GM21360 (cell line): ENCODE measurements around the gene NCAM2.

Source experiments
- ATAC-seq: cut with Tn5 transposase; IDR thresholded peaks from one replicate; pipeline ENCODE4 v1.9.1; 2021; ENCODE audit warnings: mild to moderate bottlenecking, moderate library complexity; ENCODE audit not compliant: unreplicated experiment

NCAM2 gene

GRCh38 chr21:21204366-21204996 lies 206.3 kb downstream of the NCAM2 start:
- no peak for ATAC-seq

- ATAC-seq: no peak
Measured at GRCh38 chr21:21205604-21206003, 207.4 kb downstream of the NCAM2 start.

- no peak for ATAC-seq
Measured at GRCh38 chr21:21210552-21210951, 212.3 kb downstream of the NCAM2 start.

- ATAC-seq: no peak
Measured at GRCh38 chr21:21213297-21213696, 215.1 kb downstream of the NCAM2 start.

DNA sequence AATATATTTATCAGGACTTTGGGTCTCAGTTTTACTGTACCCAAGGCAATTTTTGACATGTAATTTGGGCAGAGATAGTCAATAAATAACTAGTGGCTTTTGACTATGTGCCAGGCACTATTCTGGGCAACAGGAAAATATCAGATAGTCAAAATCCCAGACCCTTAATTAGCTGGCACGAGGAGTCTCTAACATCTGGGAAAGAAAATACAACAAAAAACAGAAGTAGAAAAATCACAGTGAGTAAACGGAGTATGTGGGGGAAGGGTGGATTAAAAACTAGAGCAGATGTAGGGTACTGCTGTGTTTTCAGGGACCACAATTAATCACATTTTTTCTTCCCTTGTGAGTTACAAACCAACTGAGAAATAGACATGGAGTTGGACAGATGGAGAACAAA lies 217.8 kb downstream of the NCAM2 start:
- no peak for ATAC-seq

- ATAC-seq: no peak
Measured at GRCh38 chr21:21226472-21226871, 228.3 kb downstream of the NCAM2 start.

- no peak for ATAC-seq
Measured at GRCh38 chr21:21230672-21231071, 232.5 kb downstream of the NCAM2 start.

- ATAC-seq: no peak
Measured at GRCh38 chr21:21231913-21232312, 233.7 kb downstream of the NCAM2 start.

GRCh38 chr21:21232320-21232719 lies 234.1 kb downstream of the NCAM2 start:
- ATAC-seq: no peak

- ATAC-seq: no peak
Measured at GRCh38 chr21:21233051-21233450, 234.8 kb downstream of the NCAM2 start.

- ATAC-seq: no peak
Measured at GRCh38 chr21:21236996-21237395, 238.8 kb downstream of the NCAM2 start.

DNA sequence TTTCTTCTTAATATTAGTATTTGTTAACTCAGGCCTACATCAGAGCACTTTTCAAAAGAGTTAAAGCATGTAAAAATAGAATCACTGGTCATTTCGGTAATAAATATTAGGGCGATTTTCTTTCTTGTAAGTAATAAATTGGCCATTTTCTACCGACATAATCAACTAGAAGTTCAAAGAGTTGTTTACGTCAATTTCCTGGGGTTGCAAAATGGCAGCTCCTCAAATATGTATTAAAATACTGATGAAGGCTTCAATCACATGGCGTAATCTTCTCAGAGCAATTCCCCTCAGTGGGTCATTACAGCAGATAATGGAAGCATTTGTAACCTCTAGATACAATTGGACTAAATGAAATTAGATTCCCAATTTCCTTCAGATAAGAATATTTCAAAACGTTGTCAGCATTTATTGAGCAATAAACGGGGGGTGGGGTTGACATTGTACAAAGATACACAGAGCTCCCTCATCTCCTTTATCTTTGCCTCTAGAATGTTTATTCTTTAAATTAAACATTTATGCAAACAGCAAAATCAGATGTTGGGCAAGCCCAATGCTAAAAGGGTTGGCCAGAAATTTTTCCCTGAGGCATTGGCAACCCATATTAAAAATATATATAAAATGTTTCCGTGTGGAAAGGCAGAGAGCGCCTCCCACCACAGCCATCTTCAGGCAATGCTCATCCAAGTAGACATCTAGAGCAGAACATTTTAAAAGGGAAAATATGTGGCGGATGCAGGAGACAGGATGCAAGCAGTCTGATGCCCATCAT lies 240.6 kb downstream of the NCAM2 start:
- ATAC-seq: no peak

GRCh38 chr21:21241391-21241790 lies 243.2 kb downstream of the NCAM2 start:
- ATAC-seq: no peak

DNA sequence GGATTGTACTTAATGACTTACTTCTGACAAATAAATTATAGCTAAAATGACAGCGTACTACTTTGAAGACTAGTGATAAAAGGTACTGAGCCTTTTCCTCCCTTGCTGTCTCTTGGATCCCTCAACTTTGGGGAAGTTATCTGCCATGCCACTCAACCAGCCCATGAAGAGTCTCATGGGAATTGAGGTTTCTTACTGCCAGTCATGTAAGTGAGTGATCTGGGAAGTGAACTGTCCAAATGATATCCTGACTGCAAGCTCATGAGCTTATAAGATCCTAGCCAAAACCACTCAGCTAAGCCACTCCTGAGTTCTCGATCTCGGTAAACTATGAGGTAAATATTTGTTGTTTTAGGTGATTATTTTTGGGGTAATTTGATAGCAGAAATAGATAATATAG lies 247.8 kb downstream of the NCAM2 start:
- no peak for ATAC-seq

DNA sequence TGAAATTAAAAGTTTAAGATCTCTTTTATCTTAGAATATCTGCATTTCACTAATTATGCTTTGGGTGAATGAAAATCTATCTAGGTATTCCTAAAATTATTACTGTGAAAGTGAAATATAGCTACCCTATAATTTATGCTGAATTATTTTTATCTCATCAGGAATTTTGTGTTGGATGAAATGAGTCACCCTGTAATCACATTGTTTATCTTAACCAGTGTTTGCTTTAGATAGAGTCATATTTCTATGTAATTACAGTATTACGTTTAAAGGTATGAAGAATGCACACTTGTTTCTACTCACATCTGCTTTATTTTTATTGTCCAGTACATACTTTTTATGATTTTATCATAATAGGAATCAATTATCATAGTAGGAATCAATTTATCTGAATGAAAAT lies 249.2 kb downstream of the NCAM2 start:
- no peak for ATAC-seq

GRCh38 chr21:21262048-21262447 lies 263.8 kb downstream of the NCAM2 start:
- no peak for ATAC-seq

- no peak for ATAC-seq
Measured at GRCh38 chr21:21268061-21268471, 269.9 kb downstream of the NCAM2 start.

DNA sequence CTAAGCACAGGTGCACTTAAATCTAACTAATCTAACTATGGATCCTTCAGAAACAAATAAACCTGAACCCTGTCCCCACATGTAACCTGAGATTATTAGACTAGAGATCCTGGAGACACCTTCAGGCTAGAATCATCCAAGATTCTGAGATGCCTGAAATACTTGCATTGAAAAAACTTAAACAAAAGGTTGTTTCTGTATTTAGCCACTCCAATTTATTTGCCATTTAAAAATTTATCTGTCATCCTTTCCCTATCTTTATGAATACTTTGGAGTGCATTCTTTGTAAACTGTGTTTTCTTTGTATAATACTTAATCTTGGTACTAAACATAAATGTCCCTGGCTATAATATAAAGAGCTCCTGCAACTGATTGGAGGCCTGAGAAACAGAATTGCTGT lies 270.7 kb downstream of the NCAM2 start:
- no peak for ATAC-seq

- no peak for ATAC-seq
Measured at GRCh38 chr21:21279193-21279901, 281.1 kb downstream of the NCAM2 start.

DNA sequence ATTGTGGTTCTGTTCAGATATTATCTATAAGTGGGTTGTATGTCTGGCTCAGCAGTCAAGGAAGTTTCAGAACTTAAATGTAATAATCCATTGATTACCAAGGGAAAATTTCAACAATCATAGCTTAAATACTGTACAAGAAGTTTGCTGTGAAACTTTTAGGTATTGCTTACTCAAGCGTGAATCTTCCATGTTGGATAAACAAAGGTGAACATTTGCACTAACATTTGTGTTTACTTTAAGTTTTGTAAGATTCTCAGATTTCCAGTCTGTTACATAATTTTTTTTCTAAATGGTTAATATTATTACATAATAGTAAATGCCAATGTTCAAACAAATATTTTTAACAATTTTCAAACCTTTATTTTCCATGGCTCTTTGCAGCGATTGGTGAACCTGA lies 285.6 kb downstream of the NCAM2 start:
- no peak for ATAC-seq

- ATAC-seq: no peak
Measured at GRCh38 chr21:21286170-21286798, 288.1 kb downstream of the NCAM2 start.

DNA sequence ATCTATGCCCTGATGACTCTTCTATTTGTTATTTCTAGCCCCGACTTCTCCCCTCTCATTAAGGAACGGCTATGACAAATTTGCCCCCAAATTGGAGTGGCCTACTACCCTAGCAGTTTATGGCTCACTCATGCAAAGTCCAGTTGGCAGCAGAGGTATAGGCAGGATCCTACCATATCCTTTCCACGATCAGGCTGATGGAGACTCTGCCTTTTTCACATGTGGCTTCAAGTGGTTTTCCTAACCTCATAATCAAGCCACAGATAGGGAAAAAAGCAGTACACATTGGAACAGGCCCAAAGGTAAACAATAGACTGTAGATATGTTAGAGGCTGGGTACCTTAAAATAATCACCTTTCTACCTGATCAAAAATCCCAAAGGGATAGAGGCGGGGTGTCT lies 292.5 kb downstream of the NCAM2 start:
- no peak for ATAC-seq
